ENCODE data around the gene DARS1. TPM values are rescaled to one million over a fixed set of nuclear protein-coding genes. Genes with fewer than 3 reads are reported as not detected.

Gene DARS1
- total and polyA plus RNA-seq, 3 donors from 2014 or later: 32.3 to 45.7 (median 39.5) TPM

- DNase-seq: no peak
- H3K27me3 ChIP-seq: no peaks in the 10 kb centered on the region
- peaks cover 4% of the 10 kb centered on the region for H3K4me1 ChIP-seq
- H3K36me3 ChIP-seq (ENCODE audit: low read depth, missing control alignments): no peaks in the 10 kb centered on the region
- WGBS, 2 donors: 88 to 95% methylated on average over 4 of the region's 4 CpGs
- no peak overlapping the region for H3K27ac ChIP-seq
- intact Hi-C loops (cut with DNase I; ENCODE audit: low total_unique reads): no loop called here
- no peak overlapping the region for H3K4me3 ChIP-seq
- TF ChIP-seq CTCF (IDR thresholded peaks at IDR 0.05) (no peak), POLR2A (IDR thresholded peaks at IDR 0.05) (no peak)
- H3K9me3 ChIP-seq: no peaks in the 10 kb centered on the region
These were observed 81.0 kb downstream of the DARS1 start for GRCh38 chr2:135904341-135904989.

GRCh38 chr2:135903650-135904049 is 81.8 kb downstream of the DARS1 start:
- Histone ChIP-seq H3K27ac (no peak overlapping the region), H3K4me1 (peaks cover 4% of the 10 kb centered on the region), H3K4me3 (no peak overlapping the region), H3K36me3 (ENCODE audit: low read depth, missing control alignments) (no peaks in the 10 kb centered on the region), H3K9me3 (no peaks in the 10 kb centered on the region), H3K27me3 (no peaks in the 10 kb centered on the region)
- DNase-seq: no peak
- TF ChIP-seq CTCF (IDR thresholded peaks at IDR 0.05) (no peak), POLR2A (IDR thresholded peaks at IDR 0.05) (no peak)
- intact Hi-C loops (cut with DNase I; ENCODE audit: low total_unique reads): no loop called here
- WGBS, 2 donors: 75 to 81% methylated on average over 3 of the region's 3 CpGs

- intact Hi-C loops (cut with DNase I; ENCODE audit: low total_unique reads): no loop called here
- Histone ChIP-seq H3K27me3 (no peaks in the 10 kb centered on the region), H3K4me3 (no peak overlapping the region), H3K9me3 (no peaks in the 10 kb centered on the region), H3K27ac (no peak overlapping the region), H3K36me3 (ENCODE audit: low read depth, missing control alignments) (no peaks in the 10 kb centered on the region), H3K4me1 (peaks cover 4% of the 10 kb centered on the region)
- WGBS, 2 donors: 84 to 86% methylated on average over 4 of the region's 4 CpGs
- no peak for TF ChIP-seq POLR2A (IDR thresholded peaks at IDR 0.05)
- TF ChIP-seq CTCF (IDR thresholded peaks at IDR 0.05): no peak
- no peak for DNase-seq
These were observed 85.9 kb downstream of the DARS1 start for GRCh38 chr2:135899567-135899966.

GRCh38 chr2:135898234-135898786 is 87.1 kb downstream of the DARS1 start:
- 94 to 100% methylated on average over 2 to 3 of the region's 3 CpGs for WGBS, 2 donors
- intact Hi-C loops (cut with DNase I; ENCODE audit: low total_unique reads): no loop called here
- DNase-seq: no peak

More at GRCh38 chr2:135898234-135898786, 87.1 kb downstream of the DARS1 start:
- TF ChIP-seq CTCF (IDR thresholded peaks at IDR 0.05) (no peak), POLR2A (IDR thresholded peaks at IDR 0.05) (no peak)
- H3K27me3 ChIP-seq: no peaks in the 10 kb centered on the region
- no peaks in the 10 kb centered on the region for H3K4me1 ChIP-seq
- no peaks in the 10 kb centered on the region for H3K9me3 ChIP-seq
- no peak overlapping the region for H3K4me3 ChIP-seq
- no peak overlapping the region for H3K27ac ChIP-seq
- H3K36me3 ChIP-seq (ENCODE audit: low read depth, missing control alignments): no peaks in the 10 kb centered on the region
